Measurements from ENCODE around the gene GATB.

GRCh38 chr4:151667666-151668065 is 93.1 kb downstream of the GATB start:
- TF ChIP-seq CTCF (conservative IDR thresholded peaks at IDR 0.05 in 1 of 2, IDR thresholded peaks at IDR 0.05 in 1 of 2; ENCODE audit: extremely low read depth in 1 of 2, insufficient read depth in 1 of 2, low read depth in 1 of 2, low read length in 2 of 2) (no peak), EZH2 (IDR thresholded peaks at IDR 0.05; ENCODE audit: borderline replicate concordance, low read length) (no peak)
